Lower leg skin (tissue), 3 donors: ENCODE results near the gene PSEN1.

ENCODE experiments used
- POLR2A ChIP-seq, 2 donors: fragments of 450-650 bp; IDR thresholded peaks; one replicate each; pipeline ENCODE4 v1.6.1; 2016 to 2017; ENCODE audit warnings: antibody characterized with exemption in 2 of 2, mild to moderate bottlenecking in 1 of 2, moderate library complexity in 1 of 2
- TF ChIP-seq, protein P1 (sequence below), 3 donors: fragments of 450-650 bp; IDR thresholded peaks; one replicate each; pipeline ENCODE4 v1.5.1; 2016; ENCODE audit warnings: antibody characterized with exemption in 3 of 3, mild to moderate bottlenecking in 3 of 3, moderate library complexity in 2 of 3

DNA sequence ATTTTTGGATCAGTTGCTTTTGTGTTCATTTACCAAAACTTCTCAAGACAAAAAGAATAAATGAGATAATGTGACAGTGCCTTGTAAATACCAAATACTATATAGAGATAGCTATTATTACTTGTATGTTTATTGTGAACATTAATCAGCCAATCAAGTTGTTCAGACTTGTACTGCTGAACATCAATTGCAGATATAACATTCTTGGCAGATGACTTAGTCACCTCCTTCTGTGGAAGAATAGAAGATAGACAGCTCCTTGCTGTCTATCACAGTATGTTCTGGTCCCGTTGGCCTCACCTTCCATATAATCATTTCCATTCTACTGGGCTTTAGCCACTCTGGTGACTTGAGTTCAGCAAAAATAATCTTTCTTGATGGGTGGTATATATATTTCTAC is 30.1 kb downstream of the PSEN1 start:
- TF ChIP-seq, protein P1, sequence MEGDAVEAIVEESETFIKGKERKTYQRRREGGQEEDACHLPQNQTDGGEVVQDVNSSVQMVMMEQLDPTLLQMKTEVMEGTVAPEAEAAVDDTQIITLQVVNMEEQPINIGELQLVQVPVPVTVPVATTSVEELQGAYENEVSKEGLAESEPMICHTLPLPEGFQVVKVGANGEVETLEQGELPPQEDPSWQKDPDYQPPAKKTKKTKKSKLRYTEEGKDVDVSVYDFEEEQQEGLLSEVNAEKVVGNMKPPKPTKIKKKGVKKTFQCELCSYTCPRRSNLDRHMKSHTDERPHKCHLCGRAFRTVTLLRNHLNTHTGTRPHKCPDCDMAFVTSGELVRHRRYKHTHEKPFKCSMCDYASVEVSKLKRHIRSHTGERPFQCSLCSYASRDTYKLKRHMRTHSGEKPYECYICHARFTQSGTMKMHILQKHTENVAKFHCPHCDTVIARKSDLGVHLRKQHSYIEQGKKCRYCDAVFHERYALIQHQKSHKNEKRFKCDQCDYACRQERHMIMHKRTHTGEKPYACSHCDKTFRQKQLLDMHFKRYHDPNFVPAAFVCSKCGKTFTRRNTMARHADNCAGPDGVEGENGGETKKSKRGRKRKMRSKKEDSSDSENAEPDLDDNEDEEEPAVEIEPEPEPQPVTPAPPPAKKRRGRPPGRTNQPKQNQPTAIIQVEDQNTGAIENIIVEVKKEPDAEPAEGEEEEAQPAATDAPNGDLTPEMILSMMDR (IDR thresholded peaks at IDR 0.05), result no peak
- no peak for TF ChIP-seq POLR2A (IDR thresholded peaks at IDR 0.05)
